Thymus (tissue), 11 donors: Measurements from ENCODE around the gene SHTN1. TPM values are rescaled to one million over a fixed set of nuclear protein-coding genes. Genes with fewer than 3 reads are reported as not detected.
A peak's percentile ranks its signal among the peaks of the same experiment; 100 is the strongest.

ENCODE experiments used
- DNase-seq, 9 donors: peaks; one replicate each; pipeline ENCODE4 v3.0.0-alpha.2; 2013; ENCODE audit warnings: low spot score in 9 of 9, low read depth in 6 of 9, missing footprints in 1 of 9
- H3K27ac ChIP-seq, 2 donors: one replicate each; pipeline ENCODE4 v1.5.1; 2013; ENCODE audit warnings: control low read depth in 1 of 2, low read depth in 1 of 2, low read length in 1 of 2, mild to moderate bottlenecking in 1 of 2, moderate library complexity in 1 of 2
- H3K27me3 ChIP-seq, 2 donors: one replicate each; pipeline ENCODE4 v1.5.1; 2013; ENCODE audit warnings: low read length in 1 of 2; ENCODE audit not compliant: control insufficient read depth in 2 of 2, insufficient read depth in 1 of 2
- H3K36me3 ChIP-seq, 2 donors: one replicate each; pipeline ENCODE4 v1.5.1; 2013; ENCODE audit warnings: low read length in 1 of 2, mild to moderate bottlenecking in 1 of 2, moderate library complexity in 1 of 2; ENCODE audit not compliant: control insufficient read depth in 2 of 2, insufficient read depth in 2 of 2
- H3K4me1 ChIP-seq, 2 donors: one replicate each; pipeline ENCODE4 v1.5.1; 2013; ENCODE audit warnings: low read length in 2 of 2; ENCODE audit not compliant: control insufficient read depth in 2 of 2, insufficient read depth in 2 of 2
- H3K4me3 ChIP-seq, 2 donors: one replicate each; pipeline ENCODE4 v1.5.1; 2013; ENCODE audit warnings: low read length in 2 of 2, control low read depth in 1 of 2, mild to moderate bottlenecking in 1 of 2
- H3K9me3 ChIP-seq, 2 donors: one replicate each; pipeline ENCODE4 v1.5.1; 2013; ENCODE audit warnings: low read length in 1 of 2, mild to moderate bottlenecking in 1 of 2; ENCODE audit not compliant: control insufficient read depth in 2 of 2, insufficient read depth in 1 of 2
- WGBS: extraction: QIAGEN DNeasy Blood & Tissue Kit; methylation state at CpG from one replicate; pipeline ENCODE4 v1.1.7; 2013; 5-methylcytosine and 5-hydroxymethylcytosine counted together
- polyA plus RNA-seq: library from polyadenylated mRNA; stranded (reverse); fragments of 200-250 nt; gene quantifications from one replicate; pipeline ENCODE4 v1.2.3, GENCODE V29; 2013
- total RNA-seq: library from RNA; stranded (reverse); fragments of 120-200 nt; gene quantifications from one replicate; pipeline ENCODE4 v1.2.4, GENCODE V29; 2013
- donor health status: healthy.

Gene SHTN1
- total and polyA plus RNA-seq, 2 donors = 5.8 to 23.0 TPM

DNA sequence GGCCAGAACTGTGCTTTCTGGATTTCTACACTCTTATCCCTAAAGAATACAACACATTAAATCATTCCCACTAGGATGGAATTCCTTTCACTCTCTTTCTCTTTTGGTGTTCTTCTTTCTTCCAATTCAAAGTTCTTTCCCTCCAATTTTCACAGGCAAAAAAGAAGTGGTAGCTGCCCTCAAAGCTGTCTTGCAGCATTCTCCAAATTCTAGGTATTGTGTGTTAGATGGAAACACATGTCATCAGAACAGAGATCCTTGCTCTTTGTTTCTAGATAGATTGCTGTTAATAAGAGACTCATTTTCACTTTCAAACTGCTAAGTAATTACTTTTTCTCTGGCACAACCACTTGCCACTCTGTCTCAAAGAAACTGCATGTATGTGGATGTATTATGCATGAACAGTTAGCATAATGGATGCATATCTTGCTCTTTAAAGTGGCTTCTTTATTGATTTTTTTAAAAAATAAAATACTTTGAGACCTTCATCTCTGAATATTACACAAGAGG lies 31.0 kb downstream of the SHTN1 start:
- Histone ChIP-seq H3K4me1 (no peaks in the 10 kb centered on the region), H3K27me3 (no peaks in the 10 kb centered on the region), H3K4me3 (no peak overlapping the region), H3K27ac (no peak overlapping the region), H3K36me3 (no peaks in the 10 kb centered on the region), H3K9me3 (no peaks in the 10 kb centered on the region)
- DNase-seq = no peak

DNA sequence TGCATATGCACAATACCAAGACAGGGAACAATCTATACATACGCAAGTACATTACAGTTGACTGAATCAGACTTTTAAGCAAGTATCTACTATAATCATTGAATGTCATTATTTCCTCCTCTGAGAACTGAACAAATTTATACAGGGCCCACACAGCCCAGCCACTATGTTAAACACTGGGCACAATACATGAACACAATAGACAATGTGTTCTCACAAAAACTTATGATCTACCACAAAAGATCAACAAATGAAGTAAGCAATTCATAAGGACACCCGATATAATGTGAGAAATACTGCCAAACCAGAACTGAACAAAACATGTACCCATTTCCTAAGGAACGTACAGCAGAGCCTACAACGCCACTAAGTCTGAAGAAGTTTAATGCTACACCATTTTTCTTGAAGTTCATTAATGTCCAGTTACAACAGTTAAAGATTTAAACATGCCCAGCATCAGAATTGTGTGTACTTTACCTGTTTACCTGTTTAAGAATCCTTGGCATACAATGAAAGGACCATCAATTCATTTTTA lies 31.5 kb downstream of the SHTN1 start:
- no peak overlapping the region for H3K4me3 ChIP-seq
- no peaks in the 10 kb centered on the region for H3K4me1 ChIP-seq
- no peaks in the 10 kb centered on the region for H3K9me3 ChIP-seq
- H3K27me3 ChIP-seq = no peaks in the 10 kb centered on the region
- DNase-seq = no peak
- no peaks in the 10 kb centered on the region for H3K36me3 ChIP-seq
- H3K27ac ChIP-seq = no peak overlapping the region
- 96% methylated on average over 4 of the region's 4 CpGs for WGBS

DNA sequence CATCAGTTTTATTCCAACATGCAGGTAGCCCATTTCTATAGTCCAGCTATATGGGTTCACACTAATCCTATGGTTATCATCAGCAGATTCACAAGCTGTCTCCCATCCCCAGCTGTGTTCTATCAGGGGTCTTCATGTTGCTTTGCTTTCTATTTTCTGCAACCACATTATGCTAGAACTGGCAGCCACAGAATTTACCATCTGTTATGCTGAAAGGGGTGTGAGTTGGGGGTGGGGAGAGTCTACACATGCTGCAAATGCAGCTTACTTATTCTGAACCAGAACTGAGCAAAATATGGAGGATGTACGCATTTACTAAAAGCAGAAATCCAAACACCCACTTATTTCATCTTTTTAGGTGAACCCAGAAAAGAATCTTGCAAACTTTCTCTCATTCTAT lies 32.9 kb downstream of the SHTN1 start:
- Histone ChIP-seq H3K4me1 (no peaks in the 10 kb centered on the region), H3K4me3 (no peak overlapping the region), H3K9me3 (no peaks in the 10 kb centered on the region), H3K27ac (no peak overlapping the region), H3K27me3 (no peaks in the 10 kb centered on the region), H3K36me3 (no peaks in the 10 kb centered on the region)
- WGBS = 93% methylated on average over 1 of the region's 1 CpG
- no peak for DNase-seq

DNA sequence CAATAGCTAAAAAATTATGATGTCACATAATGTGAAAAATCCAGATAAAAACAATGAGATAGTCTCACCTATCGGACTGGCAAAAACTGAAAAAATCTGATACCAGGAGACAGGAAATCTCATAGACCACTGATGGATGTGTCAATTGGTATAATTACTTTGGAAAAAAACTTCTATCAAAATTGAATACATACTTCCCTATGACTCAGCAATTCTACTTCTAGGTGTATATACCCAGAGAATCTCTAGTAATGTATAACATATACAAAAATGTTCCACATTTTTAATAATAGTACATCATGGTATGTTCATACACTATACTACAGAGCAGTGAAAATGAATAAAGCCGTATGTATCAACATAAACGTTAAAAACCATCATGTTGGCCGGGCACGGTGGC lies 34.9 kb downstream of the SHTN1 start:
- Histone ChIP-seq H3K4me1 (no peaks in the 10 kb centered on the region), H3K36me3 (no peaks in the 10 kb centered on the region), H3K9me3 (no peaks in the 10 kb centered on the region), H3K4me3 (no peak overlapping the region), H3K27ac (no peak overlapping the region), H3K27me3 (no peaks in the 10 kb centered on the region)
- WGBS = 99% methylated on average over 5 of the region's 5 CpGs
- DNase-seq = no peak

DNA sequence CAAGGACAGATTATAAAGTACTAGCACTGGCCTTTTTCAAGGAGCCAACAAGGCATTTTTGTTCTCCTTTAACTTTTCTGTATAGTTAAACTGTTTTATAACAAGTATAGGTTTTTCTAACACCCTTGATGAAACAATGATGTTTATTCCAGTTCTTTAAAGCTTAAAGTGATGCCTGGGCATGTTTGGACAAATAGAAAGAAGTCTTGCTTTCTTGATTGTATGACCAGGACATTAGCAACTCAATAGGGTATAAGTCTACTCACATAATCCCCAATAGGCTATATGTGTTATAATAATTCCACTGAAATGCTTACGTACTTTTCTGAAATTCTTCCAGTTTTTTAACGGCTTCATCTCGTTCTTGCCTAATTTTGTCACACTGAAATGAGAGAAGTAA lies 36.7 kb downstream of the SHTN1 start:
- Histone ChIP-seq H3K4me3 (no peak overlapping the region), H3K9me3 (no peaks in the 10 kb centered on the region), H3K27ac (no peak overlapping the region), H3K36me3 (no peaks in the 10 kb centered on the region), H3K4me1 (no peaks in the 10 kb centered on the region), H3K27me3 (no peaks in the 10 kb centered on the region)
- DNase-seq = no peak
- WGBS = 95% methylated on average over 3 of the region's 3 CpGs

DNA sequence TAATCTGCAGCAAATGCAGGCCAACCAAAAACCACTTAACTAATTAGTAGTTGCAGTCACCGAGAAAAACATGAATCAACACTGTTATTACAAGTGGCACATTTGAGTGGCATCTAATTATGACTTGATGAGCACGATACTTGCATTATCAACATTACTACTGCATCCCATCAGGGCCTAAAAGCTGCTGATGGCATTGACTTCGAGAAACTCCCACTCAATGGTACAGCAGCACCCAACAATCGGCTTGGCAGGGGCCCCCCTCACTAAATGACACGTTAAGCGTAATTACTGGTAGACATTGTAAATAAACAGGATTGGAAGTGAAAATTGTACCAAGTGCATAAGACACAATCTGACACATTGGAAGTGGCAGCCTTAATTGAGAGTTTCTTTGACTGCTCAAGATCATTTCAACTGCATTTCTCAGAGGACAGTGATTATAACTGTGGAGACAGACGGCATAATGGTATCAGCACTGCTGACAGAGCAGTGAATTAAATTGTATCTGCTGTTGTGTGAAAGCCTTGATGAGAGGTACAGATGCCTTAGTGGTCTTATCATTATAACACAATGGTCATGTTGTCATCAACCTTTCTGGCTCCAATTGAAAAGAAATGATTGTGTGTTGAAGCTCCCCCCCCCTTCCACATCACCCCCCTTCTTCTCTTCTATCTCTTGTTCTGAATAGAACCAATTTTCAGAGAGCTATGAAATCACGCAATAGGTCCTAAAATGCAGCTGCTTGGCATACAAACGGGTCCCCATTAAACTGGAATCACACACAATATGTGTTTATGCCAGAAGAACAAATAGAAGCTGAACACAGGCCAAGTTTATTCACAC lies 43.4 kb downstream of the SHTN1 start:
- H3K27me3 ChIP-seq = no peaks in the 10 kb centered on the region
- DNase-seq = no peak
- no peaks in the 10 kb centered on the region for H3K36me3 ChIP-seq
- no peak overlapping the region for H3K27ac ChIP-seq
- H3K4me1 ChIP-seq = no peaks in the 10 kb centered on the region
- no peaks in the 10 kb centered on the region for H3K9me3 ChIP-seq
- H3K4me3 ChIP-seq = no peak overlapping the region
- 94% methylated on average over 9 of the region's 9 CpGs for WGBS

DNA sequence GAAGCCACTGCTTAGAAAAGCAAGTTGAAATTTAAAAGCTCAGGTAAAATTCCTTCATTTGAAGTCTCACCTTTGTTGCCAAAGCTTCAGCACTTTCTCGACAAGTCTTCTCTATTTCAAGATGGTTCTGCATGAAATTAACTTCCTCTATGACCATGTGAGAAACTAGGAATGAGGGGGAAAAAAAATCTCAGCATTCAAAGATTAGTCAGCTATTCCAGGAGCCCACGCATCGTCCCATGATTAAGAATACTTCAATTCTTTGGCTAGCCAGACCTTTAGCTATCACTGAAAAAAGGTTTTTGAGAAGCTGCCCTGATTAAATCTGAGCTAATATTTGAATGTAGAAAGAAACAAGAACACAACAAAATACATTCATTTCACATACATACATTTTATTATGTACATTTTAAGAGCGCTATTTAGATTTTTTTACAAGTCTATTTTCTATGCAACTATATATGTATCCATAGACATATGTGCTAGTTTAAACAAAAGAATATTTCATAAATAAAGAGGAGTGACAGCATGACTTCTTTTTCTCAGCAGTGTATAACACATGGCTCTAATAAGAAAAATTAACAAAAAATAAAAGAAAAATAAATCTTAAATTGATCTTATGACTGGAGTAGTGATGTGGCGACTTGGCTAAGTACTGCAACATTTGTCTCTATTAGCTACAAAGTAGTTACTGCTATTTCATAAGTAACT lies 44.8 kb downstream of the SHTN1 start:
- Histone ChIP-seq H3K36me3 (no peaks in the 10 kb centered on the region), H3K27ac (no peak overlapping the region), H3K27me3 (no peaks in the 10 kb centered on the region), H3K4me1 (no peaks in the 10 kb centered on the region), H3K4me3 (no peak overlapping the region), H3K9me3 (no peaks in the 10 kb centered on the region)
- no peak for DNase-seq
- WGBS = 94% methylated on average over 5 of the region's 5 CpGs

DNA sequence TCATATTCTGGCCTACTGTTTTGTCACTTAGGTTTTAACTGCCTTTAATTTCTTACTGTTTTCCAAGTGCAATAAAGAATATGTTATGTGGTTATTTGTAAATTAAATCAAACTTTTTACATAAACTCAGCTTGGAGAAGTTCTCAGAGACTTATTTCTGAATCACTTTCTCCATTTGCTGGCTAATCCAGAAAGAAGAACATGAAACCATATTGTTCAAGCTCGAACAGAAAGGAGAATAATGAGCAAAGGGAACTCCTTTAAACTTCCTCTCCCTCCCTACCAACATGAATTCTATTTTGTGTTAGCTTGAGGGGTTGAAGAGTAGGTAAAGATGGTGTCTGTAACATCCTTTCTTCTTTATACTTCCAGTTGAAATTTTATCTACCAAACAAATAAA lies 52.3 kb downstream of the SHTN1 start:
- Histone ChIP-seq H3K4me3 (no peak overlapping the region), H3K9me3 (no peaks in the 10 kb centered on the region), H3K27me3 (no peaks in the 10 kb centered on the region), H3K27ac (no peak overlapping the region), H3K4me1 (no peaks in the 10 kb centered on the region), H3K36me3 (no peaks in the 10 kb centered on the region)
- DNase-seq = no peak
- 56% methylated on average over 1 of the region's 1 CpG for WGBS

DNA sequence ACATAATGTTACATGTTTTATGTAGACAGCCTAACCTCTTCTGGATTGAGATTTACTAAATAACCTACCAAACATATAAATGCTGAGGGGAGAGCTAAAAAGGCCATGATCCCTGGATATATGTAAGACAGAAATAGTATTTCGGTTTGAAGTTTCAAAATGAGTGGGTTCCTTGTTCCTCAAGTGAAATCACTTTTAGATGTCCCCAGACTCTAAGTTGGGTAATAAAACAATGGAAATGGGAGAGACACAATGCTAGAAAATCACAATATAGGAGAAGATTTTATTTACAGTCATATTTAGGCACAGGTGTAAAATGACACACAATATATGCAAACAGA lies 56.5 kb downstream of the SHTN1 start:
- Histone ChIP-seq H3K27me3 (no peaks in the 10 kb centered on the region), H3K4me3 (no peak overlapping the region), H3K36me3 (no peaks in the 10 kb centered on the region), H3K9me3 (no peaks in the 10 kb centered on the region), H3K4me1 (no peaks in the 10 kb centered on the region), H3K27ac (no peak overlapping the region)
- WGBS = 96% methylated on average over 1 of the region's 1 CpG
- peak in 1 of 9 donors; percentile 2 for DNase-seq
